GM10248 (cell line): ENCODE data around the gene COL23A1.

ENCODE experiments used
- CTCF ChIA-PET: fragments of 300-600 bp; sonication (Branson Sonifier 250); formaldehyde crosslinking; extraction: SDS; loops from one replicate; lab custom pipeline; 2021; ENCODE audit warnings: antibody characterized with exemption; lab: Yijun Ruan, JAX
- POLR2A ChIA-PET: fragments of 350-650 bp; sonication (Branson Sonifier 250); formaldehyde crosslinking; extraction: SDS; loops from one replicate; lab custom pipeline; 2020; ENCODE audit warnings: antibody characterized with exemption; lab: Yijun Ruan, JAX
- DNase-seq: peaks from one replicate; pipeline ENCODE4 v3.0.0; 2012; ENCODE audit errors: extremely low spot score
- CTCF ChIP-seq: IDR thresholded peaks from 2 replicates; pipeline ENCODE4 v1.5.1; 2012; ENCODE audit warnings: mild to moderate bottlenecking, low read depth; ENCODE audit errors: extremely low read depth, missing control alignments, control extremely low read depth

The COL23A1 gene

DNA sequence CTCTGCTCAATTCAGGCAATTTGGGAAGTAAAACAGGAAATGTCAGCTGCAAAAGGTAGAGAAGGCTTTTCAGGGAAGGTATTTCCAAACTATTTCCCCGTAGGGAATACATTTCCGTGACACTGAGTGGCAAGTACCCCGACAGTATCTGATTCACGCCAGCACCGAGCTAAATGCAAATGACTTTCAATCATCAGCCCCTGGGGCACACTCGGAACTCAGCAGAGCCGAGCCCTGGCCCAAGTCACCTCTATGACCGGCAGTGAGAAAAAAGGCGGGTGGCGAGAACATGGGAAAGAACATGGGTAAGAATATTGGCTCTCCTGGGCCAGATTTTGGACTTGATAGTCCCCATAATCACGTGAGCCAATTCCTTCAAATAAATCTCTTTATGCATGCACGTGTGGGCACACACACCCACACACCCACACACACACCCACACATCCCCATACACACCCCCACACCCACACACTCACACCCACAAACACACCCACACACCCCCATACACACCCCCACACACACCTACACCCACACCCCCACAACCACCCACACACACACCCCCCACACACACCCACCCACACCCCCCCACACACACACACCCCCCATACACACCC lies 43.0 kb downstream of the COL23A1 start:
- CTCF ChIA-PET: interaction anchor here (0.7 kb wide), 1 partner anchor 267 kb away, joined by 3 read pairs; no protein-coding TSS in a partner anchor
- POLR2A ChIA-PET: no interaction called here
- no peak for TF ChIP-seq CTCF
- DNase-seq: no peak

DNA sequence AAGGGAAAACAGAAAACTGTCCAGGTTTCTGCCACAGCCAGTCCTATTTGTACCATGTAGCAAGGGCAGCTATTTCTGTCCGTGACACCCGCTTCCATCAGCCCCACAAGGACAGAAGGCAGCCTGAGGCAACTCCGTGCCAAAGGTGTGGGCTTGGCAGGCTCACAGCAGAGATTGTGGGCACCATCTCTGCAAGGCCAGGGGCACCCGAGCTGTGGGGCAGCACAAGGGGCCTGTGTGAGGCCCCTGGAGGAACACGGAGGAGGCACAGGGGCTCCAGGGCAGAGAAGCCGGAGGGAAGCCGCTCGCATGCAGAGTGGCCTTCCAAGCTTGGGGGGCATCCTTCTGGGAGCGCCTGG lies 43.5 kb downstream of the COL23A1 start:
- TF ChIP-seq CTCF: no peak
- no peak for DNase-seq
- POLR2A ChIA-PET: no interaction called here
- CTCF ChIA-PET: interaction anchor here (0.7 kb wide), 1 partner anchor 266 kb away, joined by 3 read pairs; no protein-coding TSS in a partner anchor

DNA sequence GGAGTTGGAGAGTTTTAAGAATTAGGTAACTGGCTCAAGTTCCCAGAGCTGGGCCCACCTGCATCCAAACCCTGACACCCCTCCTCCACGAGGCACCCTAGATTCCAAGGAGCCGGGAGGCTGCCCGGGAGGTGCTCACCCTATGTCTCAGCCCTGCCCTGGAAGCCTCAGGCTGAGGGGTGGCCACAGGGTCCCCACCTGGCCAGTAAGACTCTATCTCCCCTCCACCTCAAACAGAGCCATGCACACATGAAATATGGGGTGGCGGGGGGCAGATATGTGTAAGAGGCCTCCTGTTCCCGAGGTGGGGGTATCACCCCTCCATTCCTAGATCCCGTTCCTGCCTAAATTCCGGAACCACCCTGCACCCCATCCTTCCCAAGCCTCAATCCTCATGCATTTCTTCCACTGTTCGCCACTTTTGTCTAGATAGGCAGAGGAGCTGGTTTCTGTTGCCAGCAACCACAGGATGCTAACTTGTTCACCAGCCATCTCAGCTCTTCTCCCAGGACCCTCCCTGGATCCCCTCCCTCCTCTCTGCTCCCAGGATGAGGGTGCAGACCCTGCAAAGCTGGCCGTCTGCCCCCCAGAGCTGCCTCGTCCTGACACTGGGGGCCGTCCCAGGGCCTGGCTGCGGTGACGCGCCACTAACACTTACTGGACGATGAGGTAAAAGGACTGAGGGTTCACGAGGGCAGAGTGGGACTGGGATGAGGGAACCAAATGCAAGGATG lies 44.1 kb downstream of the COL23A1 start:
- DNase-seq: no peak
- POLR2A ChIA-PET: no interaction called here
- TF ChIP-seq CTCF: no peak
- CTCF ChIA-PET: interaction anchor here (0.7 kb wide), 1 partner anchor 265 kb away, joined by 3 read pairs; no protein-coding TSS in a partner anchor

DNA sequence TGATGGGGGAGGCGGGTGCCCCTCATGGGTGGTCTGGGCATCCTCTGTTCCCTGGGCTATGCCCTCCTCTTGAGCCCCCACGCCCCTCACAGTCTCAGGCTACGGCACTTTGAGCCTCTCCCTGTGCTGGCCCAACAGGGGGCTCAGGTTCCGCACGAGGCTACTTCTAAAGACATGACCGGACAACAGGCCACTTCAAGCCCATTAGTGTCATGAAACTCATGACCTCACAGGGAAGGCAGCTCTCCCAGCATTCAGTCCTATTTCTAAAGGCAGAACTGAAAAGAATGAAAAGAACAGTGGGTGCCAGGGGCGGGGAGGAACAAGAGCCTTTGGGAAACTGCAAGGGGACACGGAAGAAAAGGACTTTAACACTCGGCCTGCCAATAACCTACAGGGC lies 45.0 kb downstream of the COL23A1 start:
- ChIA-PET CTCF (no interaction called here), POLR2A (no interaction called here)
- TF ChIP-seq CTCF: no peak
- no peak for DNase-seq

DNA sequence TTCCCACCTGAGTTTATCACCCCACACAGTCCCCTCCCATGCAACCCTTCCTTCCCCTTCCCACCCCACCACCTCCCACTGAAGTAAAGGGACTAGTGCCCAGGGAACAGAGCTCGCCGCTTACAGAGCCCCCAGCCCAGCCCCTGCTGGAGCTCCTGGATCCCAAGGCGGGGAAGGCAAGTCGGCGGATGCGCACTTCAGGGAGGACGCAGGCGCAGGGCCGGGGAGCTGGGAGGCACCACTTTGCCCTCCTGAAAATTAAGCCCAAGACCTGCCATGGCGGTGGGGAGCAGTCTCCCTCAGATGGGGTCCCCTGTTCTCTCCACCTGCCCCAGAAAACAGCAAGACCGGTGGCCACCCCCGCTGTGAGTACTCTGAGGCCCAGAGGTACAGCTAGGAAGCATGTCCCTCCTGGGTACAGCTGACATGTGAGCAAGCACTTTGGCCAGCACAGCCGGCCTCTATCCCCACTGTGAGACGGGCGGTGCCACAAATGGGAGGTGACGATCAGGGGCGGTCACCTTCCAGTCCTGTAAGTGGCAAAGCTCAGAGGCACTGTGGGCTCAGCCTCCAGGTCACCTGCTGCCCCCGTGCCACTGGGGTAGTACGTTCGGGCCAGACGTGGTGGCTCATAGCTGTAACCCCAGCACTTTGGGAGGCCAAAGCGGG lies 45.9 kb downstream of the COL23A1 start:
- no peak for DNase-seq
- ChIA-PET POLR2A (no interaction called here), CTCF (no interaction called here)
- no peak for TF ChIP-seq CTCF

GRCh38 chr5:178542455-178542854 lies 47.7 kb downstream of the COL23A1 start:
- no peak for TF ChIP-seq CTCF
- POLR2A ChIA-PET: interaction anchor here (0.7 kb wide), 1 partner anchor 234 kb away, joined by 3 read pairs; no protein-coding TSS in a partner anchor
- DNase-seq: no peak
- CTCF ChIA-PET: interaction anchor here (0.8 to 1.9 kb wide), 3 partner anchors 8 to 261 kb away, joined by 3 to 7 read pairs (median 5); no protein-coding TSS in a partner anchor
